ENCODE results near the gene BEAN1.
"Not testable (repeated sequence)": the region's sequence is repeated elsewhere in the genome, so short reads cannot be mapped to it uniquely, and the experiment has no call there.

The BEAN1 gene

DNA sequence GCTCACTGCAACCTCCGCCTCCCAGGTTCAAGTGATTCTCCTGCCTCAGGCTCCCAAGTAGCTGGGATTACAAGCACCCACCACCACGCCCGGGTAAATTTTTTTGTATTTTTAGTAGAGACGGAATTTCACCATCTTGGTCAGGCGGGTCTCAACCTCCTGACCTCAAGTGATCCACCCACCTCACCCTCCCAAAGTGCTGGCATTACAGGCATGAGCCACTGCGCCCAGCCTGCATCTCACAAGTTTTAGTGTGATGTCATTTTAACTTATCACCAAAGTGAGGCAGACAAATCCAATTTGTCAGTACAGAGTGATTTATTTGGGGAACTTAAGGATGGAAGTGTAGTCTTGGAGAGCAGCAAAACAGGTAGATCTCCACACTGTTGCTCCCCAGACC is 39.5 kb downstream of the BEAN1 start:
- DNase-seq (ENCODE audit: insufficient read length, low spot score); FAIRE-seq: not testable (repeated sequence)

GRCh38 chr16:66467611-66468010 is 40.5 kb downstream of the BEAN1 start:
- no peak for FAIRE-seq
- no peak for DNase-seq (ENCODE audit: insufficient read length, low spot score)

- DNase-seq (ENCODE audit: insufficient read length, low spot score) (no peak), FAIRE-seq (no peak)
Observed at GRCh38 chr16:66468321-66468965, 41.3 kb downstream of the BEAN1 start.

DNA sequence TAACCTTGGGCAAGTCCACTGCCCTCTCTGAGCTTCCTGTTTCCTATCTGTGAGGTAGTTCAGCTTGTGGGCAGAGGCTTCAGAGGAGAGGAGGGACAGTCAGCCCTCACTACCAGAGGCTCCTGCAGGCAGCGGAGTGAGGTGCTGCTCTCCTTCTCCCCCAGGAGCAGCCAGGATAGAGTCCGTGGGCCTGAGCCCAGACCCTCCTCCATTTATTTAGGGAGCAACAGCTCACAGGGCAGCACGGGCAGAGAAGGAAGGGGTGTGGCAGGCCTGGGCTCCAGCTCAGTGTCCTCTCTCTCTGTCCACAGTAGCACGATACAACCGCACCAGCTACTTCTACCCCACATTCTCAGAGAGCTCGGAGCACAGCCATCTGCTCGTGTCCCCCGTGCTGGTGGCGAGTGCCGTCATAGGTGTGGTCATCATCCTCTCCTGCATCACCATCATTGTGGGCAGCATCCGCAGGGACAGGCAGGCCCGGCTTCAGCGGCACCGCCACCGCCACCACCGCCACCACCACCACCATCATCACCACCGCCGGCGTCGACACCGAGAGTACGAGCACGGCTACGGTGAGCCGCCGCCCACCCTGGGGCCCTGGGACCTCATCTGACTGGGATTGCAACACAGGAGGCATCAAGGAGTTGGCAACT is 42.3 kb downstream of the BEAN1 start:
- no peak for DNase-seq (ENCODE audit: insufficient read length, low spot score)
- FAIRE-seq = no peak

DNA sequence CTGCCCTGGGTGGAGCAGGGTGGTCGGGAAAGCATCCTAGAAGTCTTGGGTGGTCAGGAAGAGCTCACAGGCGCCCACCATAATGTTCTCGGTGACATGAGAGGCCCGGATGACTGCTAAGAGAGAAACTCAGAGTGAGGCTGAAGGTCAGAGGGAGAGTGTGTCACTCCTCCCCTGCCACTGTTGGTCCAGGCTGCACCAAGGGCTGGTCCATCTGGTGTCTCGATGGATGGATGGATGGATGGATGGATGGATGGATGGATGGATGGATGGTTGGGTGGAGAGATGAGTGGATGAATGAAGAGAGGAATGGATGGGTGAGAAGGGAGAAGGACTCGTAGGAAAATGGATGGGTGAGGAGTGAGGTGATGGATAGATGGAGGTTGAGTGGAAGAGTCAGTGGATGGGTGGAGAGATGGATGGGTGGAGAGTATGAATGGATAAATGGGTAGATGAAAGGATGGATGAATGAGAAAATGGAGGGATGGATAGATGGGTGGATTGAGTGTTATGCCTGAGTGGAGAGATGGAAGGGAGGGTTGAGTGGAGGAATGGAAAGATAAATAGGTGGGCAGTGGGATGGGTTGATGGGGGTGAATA is 43.0 kb downstream of the BEAN1 start:
- DNase-seq (ENCODE audit: insufficient read length, low spot score) (no peak), FAIRE-seq (no peak)

- FAIRE-seq (no peak), DNase-seq (ENCODE audit: insufficient read length, low spot score) (no peak)
Observed at GRCh38 chr16:66470556-66470955, 43.5 kb downstream of the BEAN1 start.

DNA sequence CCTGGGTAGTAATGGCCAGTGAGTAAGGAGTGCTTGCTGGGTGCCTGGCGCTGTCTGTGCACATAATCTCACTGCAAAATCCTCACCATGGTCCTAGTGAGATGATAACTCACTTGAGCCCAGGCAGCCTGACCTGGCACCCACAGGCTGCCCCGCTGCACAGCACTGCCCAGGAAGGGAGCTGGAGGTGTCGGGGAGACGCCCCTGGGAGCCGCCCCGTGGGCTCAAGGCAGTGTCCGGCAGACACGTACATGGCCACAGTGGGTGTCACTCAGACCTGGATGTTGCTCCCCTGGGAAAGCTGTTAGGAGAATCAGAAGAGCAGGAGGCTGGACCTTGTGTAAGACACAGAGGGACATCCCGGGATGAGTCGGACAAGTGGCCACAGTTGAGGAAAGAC is 44.2 kb downstream of the BEAN1 start:
- DNase-seq (ENCODE audit: insufficient read length, low spot score) = no peak
- FAIRE-seq = no peak

GRCh38 chr16:66471716-66472393 is 44.8 kb downstream of the BEAN1 start:
- FAIRE-seq (no peak), DNase-seq (ENCODE audit: insufficient read length, low spot score) (no peak)

- DNase-seq (ENCODE audit: insufficient read length, low spot score) = no peak
- no peak for FAIRE-seq
Observed at GRCh38 chr16:66473051-66473571, 46.0 kb downstream of the BEAN1 start.

GRCh38 chr16:66473654-66474519 is 46.8 kb downstream of the BEAN1 start:
- DNase-seq (ENCODE audit: insufficient read length, low spot score) = no peak
- FAIRE-seq = peak; percentile 16

DNA sequence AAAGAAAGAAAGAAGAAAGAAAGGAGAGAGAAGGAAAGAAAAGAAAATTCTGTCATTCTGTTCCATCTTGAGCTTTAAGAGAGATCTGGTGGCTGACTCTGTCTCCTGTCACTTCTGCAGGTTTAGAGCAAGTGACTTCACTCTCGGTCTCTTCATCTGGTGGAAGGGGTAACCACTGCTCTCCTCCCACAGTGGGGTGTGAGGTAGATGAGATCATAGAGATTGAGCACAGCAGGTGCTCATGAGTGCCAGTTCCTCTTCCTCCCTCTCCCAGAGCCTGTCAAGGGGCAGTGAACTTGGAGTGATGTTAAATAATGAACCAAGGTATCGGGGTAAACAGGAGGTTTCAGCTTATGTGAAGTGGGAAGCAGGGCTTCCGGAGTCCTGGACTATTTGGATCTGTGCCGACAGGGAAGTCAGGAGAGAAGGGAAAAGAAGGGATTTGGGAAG is 47.7 kb downstream of the BEAN1 start:
- FAIRE-seq (no peak), DNase-seq (ENCODE audit: insufficient read length, low spot score) (no peak)

GRCh38 chr16:66475232-66475631 is 48.1 kb downstream of the BEAN1 start:
- DNase-seq (ENCODE audit: insufficient read length, low spot score) (no peak), FAIRE-seq (no peak)

- no peak for DNase-seq (ENCODE audit: insufficient read length, low spot score)
- peak; percentile 13 for FAIRE-seq
Observed at GRCh38 chr16:66476328-66477027, 49.4 kb downstream of the BEAN1 start.

- DNase-seq (ENCODE audit: insufficient read length, low spot score) (no peak), FAIRE-seq (no peak)
Observed at GRCh38 chr16:66477028-66477515, 50.0 kb downstream of the BEAN1 start.

DNA sequence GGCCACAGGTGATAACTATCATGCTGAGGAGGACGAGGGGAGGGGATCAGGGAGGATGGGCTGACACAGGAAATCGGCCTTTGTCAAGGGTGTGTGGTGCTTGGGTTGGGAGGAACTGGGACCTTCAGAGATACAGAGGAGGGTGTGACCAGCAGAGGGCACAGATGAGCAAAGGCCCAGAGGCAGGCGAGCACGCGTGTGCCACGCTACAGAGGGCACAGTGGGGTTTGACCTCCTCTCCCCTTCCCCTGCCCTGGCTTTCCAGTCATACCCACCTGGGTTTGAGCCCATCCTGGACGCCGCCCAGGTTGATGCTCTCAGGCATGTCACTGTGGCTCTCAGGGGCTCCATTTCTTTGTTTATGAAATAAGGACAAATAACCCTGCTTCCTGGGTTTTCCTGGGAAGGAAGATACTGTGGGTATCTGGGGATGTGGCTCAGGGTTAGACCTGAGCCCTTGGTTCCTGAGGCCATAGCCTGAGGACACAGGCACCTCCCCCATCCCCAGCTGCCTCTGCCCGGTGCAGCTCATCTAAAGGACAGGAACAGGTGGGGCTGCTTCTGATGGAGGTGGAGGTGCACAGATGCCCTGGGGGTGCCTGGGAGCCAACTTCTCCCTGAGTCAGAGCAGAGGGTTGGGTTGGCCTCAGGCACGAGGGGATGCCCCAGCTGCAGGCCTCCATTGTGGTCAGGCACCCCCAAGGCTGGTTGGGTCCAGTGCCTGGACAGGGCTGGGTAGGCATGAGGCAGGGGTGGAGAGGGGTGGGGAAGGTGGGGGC is 51.8 kb downstream of the BEAN1 start:
- peak; percentile 83 for FAIRE-seq
- no peak for DNase-seq (ENCODE audit: insufficient read length, low spot score)

DNA sequence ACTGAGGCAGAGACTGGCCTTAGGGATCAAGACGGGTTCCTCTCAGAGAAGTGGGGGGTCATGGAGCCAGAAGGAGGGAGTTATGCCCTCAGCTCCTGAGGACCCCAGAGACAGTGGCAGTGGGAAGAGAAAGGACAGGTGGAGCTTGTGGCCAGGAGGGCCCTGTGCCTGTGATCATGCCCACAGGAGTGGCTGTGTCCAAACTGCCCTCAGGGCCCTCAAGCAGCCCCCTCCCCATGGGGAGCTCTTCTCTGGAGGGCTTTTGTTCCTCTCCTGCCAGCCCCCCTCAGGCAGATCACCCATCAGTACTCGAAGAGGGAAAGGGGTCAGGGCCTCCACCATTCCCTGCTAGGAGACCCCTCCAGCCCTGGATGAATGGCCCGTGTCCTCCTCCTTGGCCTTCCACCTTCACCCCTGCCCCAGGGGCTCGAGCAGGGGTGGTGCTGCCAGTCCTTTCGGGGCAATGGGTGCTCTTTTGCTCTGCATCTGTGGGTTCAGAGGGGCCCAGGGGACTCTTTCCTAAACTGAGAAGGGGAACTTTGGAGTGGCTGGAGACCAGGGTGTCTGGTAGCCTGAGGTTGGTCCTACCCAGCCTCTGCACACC is 52.7 kb downstream of the BEAN1 start:
- no peak for DNase-seq (ENCODE audit: insufficient read length, low spot score)
- FAIRE-seq = no peak

GRCh38 chr16:66480265-66481080 is 53.4 kb downstream of the BEAN1 start:
- FAIRE-seq (peak; percentile 42), DNase-seq (ENCODE audit: insufficient read length, low spot score) (no peak)

Measured in HTR-8/SVneo (cell line).